ENCODE data around the gene TBC1D3C.
"Not testable (repeated sequence)": the region's sequence is repeated elsewhere in the genome, so short reads cannot be mapped to it uniquely, and the experiment has no call there.

The TBC1D3C gene

DNA sequence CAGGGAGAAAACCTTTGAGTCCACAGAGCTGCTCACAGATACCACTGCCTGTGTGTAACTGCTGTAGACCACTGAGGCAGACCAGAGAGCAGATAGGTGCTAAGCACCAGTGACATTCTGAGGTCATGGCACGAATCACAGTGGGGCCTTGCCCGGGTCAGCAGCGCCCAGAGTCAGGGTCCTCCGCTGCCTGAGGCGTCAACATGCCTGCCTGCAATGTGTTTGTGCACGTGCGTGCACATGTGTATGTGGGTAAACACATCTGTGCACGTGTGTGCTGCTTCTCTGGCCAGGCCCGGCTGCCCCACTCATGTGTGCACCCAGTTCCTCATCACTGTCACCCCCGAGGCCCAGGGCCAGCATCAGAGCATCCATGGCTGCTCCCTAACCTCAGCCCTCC, at the start of gene TBC1D3C:
TSS of gene TBC1D3C (minus strand) at position 101 of the 400 bp plus-strand sequence. CDS start 1,568 bp downstream, outside the sequence.
- not testable (repeated sequence) for DNase-seq (ENCODE audit: low read depth, low spot score)

DNA sequence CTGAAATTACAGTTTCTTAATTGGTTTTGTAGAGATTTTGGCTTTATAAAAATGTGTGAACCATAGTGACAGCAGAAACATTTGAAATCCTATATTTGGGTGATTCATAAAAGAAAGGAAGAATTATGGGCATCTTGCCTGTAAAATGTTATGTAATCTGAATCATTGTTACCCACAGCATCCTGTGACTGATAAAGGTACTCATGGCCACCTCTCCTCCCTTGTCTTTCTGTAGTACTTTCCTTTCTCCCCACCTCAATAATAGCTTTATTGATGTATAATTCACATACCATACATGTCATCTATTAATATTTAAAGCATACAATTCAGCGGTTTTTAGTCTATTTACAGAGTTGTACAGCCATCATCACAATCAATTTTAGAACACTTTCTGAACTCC, 30.8 kb upstream of the TBC1D3C start:
- not testable (repeated sequence) for DNase-seq (ENCODE audit: low read depth, low spot score)

DNA sequence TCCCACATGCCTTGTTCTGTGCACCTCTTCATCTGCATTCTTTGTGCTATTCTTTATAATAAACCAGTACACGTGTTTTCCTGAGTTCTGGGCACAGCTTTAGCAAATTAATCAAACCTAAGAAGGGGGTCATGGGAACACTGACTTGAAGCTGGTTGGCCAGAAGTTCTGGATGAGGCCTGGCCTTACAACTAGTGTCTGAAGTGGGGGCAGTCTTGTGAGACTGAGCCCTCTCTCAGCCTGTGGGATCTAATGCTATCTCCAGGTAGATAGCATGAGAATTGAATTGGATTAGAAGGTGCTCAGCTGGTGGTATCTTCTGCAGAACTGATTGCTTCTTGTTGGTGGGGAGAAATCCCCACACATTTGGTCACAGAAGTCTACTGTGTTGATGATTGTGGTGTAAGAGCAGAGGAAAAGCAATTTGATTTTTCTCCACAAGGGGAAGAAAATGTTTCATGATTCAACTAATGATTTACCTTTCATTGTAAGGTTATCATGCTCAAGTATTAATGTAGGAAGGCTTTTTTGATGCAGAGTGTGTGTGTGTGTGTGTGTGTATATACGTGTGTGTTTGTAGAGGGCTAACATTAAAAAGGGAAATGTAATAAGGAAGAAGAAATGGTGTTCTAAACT, 25.7 kb upstream of the TBC1D3C start:
- not testable (repeated sequence) for DNase-seq (ENCODE audit: low read depth, low spot score)

DNA sequence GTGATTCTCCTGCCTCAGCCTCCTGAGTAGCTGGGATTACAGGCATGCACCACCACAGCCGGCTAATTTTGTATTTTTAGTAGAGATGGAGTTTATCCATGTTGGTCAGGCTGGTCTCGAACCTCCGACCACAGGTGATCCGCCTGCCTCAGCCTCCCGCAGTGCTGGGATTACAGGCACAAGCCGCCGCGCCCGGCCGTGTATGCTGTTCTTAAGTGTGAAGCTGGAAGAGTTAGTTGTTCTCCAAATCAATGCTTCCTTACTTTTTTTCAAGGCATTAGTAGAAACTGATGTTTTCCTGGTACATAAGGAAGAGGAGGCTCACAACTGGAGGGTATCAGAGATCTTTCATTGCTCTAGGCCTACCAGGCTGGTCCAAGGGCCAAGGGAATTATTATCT, 19.7 kb upstream of the TBC1D3C start:
- not testable (repeated sequence) for DNase-seq (ENCODE audit: low read depth, low spot score)

DNA sequence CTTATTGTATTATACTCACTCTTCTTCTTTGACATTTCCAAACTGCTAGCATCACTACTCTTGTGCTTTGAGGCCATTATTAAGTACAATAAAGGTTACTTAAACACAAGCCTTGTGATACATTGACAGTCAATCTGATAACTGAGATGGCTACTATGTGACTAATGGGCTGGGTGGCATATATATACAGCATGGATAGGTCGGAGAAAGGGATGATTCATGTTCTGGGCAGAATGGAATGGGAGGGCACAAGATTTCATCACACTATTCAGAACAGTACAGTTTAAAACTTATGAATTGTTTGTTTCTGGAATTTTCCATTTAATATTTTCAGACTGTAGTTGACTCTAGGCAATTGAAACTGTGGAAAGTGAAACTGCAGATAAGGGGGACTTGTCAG, 18.9 kb upstream of the TBC1D3C start:
- DNase-seq (ENCODE audit: low read depth, low spot score), result not testable (repeated sequence)
